GM12892 (cell line): ENCODE results near the gene FEM1B.

Experiments
- POLR2A ChIP-seq: IDR thresholded peaks from 2 replicates; pipeline ENCODE4 v1.6.1; 2011; ENCODE audit warnings: low read depth, low read length, control low read depth
- POLR2AphosphoS5 ChIP-seq: IDR thresholded peaks from 2 replicates; pipeline ENCODE4 v1.6.1; 2011; ENCODE audit warnings: low read depth, low read length, control low read depth
- TAF1 ChIP-seq: IDR thresholded peaks from 2 replicates; pipeline ENCODE4 v1.6.1; 2011; ENCODE audit warnings: low read depth, mild to moderate bottlenecking, control low read depth, low read length, borderline replicate concordance

DNA sequence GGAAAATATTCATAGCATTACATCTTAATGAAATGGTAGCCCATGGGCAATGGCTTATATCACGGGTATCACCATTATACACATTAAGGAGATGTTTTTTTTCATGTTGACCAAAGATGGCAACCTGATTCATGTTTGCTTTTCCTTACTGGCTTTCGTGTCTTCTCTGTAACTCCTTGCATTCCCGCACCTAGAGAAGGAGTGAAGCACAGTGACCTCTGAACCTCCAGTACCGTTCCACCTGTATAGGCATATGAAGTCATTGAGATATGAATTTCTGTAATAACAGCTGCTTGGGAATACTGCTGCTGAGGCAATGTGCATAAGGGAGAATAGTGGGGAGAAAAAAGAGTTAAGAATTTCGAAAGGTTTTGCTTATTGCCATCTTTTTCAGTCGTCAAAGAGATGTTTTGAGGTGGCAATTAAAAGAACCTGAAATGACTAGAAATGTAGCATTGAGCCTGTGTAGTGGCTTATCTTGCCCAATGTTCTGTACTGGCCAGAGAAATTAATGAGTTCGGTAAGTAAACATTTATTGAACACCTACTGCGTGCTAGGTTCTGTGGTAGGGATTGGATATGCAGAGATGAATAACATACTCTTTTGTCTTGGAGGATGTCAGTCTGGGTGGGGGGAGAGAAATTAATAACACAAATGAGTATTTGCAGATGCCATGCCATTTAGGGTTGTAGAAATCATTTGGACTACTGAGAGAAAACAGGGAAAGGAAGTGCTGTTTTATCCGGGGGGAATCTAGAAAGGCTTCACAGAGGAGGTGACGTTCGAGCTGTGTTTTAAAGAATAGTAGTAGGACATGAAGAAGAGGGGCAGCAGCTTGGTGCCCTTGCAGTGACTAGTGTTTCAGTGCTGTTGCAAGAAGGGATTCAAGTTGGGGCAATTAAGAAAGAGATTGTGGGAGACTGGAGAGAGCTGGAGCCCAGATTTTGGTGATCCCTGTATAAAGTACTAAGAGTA is 2.5 kb downstream of the FEM1B start:
- TF ChIP-seq POLR2A (no peak), TAF1 (no peak), POLR2AphosphoS5 (no peak)
